Bronchial epithelial cell (primary cell): ENCODE results near the gene ETFA. TPM values are rescaled to one million over a fixed set of nuclear protein-coding genes. Genes with fewer than 3 reads are reported as not detected.

Experiments
- DNase-seq: peaks from one replicate; pipeline ENCODE4 v3.0.0-alpha.2; 2010; ENCODE audit warnings: low read depth
- FAIRE-seq: peaks from 2 replicates; lab custom pipeline; 2011; peaks lifted over from hg19 to GRCh38; lab: Jason Lieb, UNC
- H3K27me3 ChIP-seq: 2 replicates; pipeline ENCODE4 v1.5.1; 2011; ENCODE audit warnings: low read length; ENCODE audit not compliant: control insufficient read depth, insufficient read depth
- H3K36me3 ChIP-seq: 2 replicates; pipeline ENCODE4 v1.5.1; 2011; ENCODE audit warnings: low read length; ENCODE audit not compliant: control insufficient read depth, insufficient read depth
- H3K4me3 ChIP-seq: 2 replicates; pipeline ENCODE4 v1.5.1; 2011; ENCODE audit warnings: mild to moderate bottlenecking, low read depth, low read length, control low read depth
- CTCF ChIP-seq: IDR thresholded peaks from 2 replicates; pipeline ENCODE4 v1.5.1; 2011; ENCODE audit warnings: mild to moderate bottlenecking, moderate library complexity, low read length, control low read depth, inconsistent platforms; ENCODE audit not compliant: insufficient read depth, severe bottlenecking
- total RNA-seq: library from RNA; depleted of rRNA; stranded (reverse); fragments of >200 nt; gene quantifications from 2 replicates; pipeline ENCODE4 v1.2.1, GENCODE V29; 2014

The ETFA gene
- total RNA-seq, 1 donor from 2014 or later = 223 TPM

GRCh38 chr15:76195506-76196268 lies 115.6 kb downstream of the ETFA start:
- H3K36me3 ChIP-seq = no peaks in the 10 kb centered on the region
- DNase-seq (no peak), FAIRE-seq (peak; percentile 66)
- TF ChIP-seq CTCF = no peak
- no peaks in the 10 kb centered on the region for H3K27me3 ChIP-seq
- H3K4me3 ChIP-seq = no peak overlapping the region

DNA sequence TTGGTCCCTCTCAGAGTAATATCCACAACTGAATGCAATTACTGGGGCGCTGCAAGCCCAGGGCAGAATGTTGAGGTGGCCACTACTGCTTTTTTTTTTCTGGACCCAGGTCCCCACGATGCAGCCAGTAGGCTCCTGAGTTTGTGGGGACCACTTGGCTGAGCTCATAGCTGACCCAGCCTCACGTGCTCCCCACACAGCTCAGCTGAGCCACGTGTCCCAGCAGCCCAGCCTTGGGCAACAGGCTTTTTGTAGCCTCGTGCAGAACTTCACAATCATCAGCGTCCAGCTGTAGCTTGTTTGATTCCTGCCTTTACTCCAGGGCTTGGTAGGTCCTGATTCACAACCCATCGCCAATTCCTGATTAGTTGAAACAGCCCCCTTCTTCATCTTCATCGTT lies 117.3 kb downstream of the ETFA start:
- H3K36me3 ChIP-seq = no peaks in the 10 kb centered on the region
- no peaks in the 10 kb centered on the region for H3K27me3 ChIP-seq
- FAIRE-seq (no peak), DNase-seq (no peak)
- H3K4me3 ChIP-seq = no peak overlapping the region
- TF ChIP-seq CTCF = no peak

DNA sequence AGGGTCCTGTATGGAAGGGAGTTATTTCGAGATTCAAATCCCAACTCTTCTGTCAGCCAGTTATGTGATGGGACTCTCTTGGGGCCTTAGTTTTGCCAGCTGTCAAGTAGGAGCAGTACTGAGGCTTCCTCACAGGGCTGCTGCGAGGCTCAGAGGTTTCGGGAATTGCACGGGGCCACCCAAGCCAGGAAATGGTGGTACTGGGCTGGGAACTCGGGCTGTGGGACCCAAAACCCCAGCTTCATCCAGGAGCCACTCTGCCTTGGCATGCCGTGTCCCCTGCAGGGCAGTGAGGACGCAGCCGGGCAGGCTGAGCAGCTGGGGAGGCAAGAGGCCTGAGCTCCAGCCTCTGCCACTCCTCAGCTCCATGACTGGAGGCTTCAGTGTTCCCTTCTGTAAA lies 118.6 kb downstream of the ETFA start:
- Histone ChIP-seq H3K36me3 (no peaks in the 10 kb centered on the region), H3K27me3 (no peaks in the 10 kb centered on the region), H3K4me3 (no peak overlapping the region)
- DNase-seq (no peak), FAIRE-seq (no peak)
- no peak for TF ChIP-seq CTCF

DNA sequence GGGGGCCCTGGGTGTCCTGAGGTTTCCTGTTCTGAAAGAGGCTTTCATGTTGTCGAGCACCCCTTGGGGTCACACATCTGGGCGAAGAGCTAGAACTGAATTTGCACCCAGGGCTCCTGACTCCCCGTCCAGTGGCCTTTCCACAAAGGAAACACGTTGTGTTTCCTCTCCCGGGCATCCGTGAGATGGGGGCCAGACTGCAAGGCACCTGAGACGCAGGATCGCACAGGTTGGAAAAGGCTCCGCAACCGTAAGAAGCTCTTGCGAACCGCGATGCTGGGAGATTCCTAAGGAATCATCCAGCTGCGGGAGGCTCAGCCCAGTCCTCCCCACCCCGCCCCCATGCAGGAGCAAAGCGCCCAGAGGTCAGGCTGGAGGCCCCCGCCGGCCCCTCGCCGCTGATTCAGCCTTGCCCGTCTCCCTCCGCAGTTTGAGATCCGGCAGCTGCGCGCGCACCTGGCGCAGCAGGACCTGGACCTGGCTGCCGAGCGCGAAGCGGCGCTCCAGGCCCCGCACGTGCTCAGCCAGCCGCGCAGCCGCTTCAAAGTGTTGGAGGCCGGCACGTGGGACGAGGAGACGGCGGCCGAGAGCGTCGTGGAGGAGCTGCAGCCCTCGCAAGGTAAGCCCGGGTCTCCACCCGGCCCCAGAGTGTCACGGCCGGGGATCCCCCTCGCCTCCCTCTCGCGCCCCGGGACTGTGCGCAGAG lies 119.6 kb downstream of the ETFA start:
- no peak for TF ChIP-seq CTCF
- Histone ChIP-seq H3K36me3 (no peaks in the 10 kb centered on the region), H3K4me3 (no peak overlapping the region), H3K27me3 (no peaks in the 10 kb centered on the region)
- DNase-seq (no peak), FAIRE-seq (no peak)

- DNase-seq = peak; percentile 42
Observed at GRCh38 chr15:76190751-76191538, 120.3 kb downstream of the ETFA start.

More at GRCh38 chr15:76190751-76191538, 120.3 kb downstream of the ETFA start:
- H3K4me3 ChIP-seq = peak overlapping the region; percentile 21
- H3K36me3 ChIP-seq = no peaks in the 10 kb centered on the region
- no peak for FAIRE-seq
- no peaks in the 10 kb centered on the region for H3K27me3 ChIP-seq
- TF ChIP-seq CTCF = peak; percentile 94
